Kidney capillary endothelial cell (primary cell): ENCODE results near the gene ZDHHC11B.

Experiments used
- DNase-seq: peaks from one replicate; pipeline ENCODE4 v3.0.0-alpha.2; 2018; ENCODE audit warnings: low spot score

Gene ZDHHC11B

GRCh38 chr5:660491-661030 is 124.0 kb downstream of the ZDHHC11B start:
- no peak for DNase-seq
